Activated T-helper 1 cell treated with anti-CD3 and anti-CD28 coated beads, Interleukin-2, amount 50 U/mL, for 16 hours (primary cell): ENCODE results near the gene OR56A3.
"Not testable (repeated sequence)": the region's sequence is repeated elsewhere in the genome, so short reads cannot be mapped to it uniquely, and the experiment has no call there.

Experiments used
- DNase-seq, 2 donors: peaks; one replicate each; pipeline ENCODE4 v3.0.0-alpha.2; 2020; ENCODE audit warnings: low read depth in 1 of 2, low spot score in 1 of 2

OR56A3 gene, protein sequence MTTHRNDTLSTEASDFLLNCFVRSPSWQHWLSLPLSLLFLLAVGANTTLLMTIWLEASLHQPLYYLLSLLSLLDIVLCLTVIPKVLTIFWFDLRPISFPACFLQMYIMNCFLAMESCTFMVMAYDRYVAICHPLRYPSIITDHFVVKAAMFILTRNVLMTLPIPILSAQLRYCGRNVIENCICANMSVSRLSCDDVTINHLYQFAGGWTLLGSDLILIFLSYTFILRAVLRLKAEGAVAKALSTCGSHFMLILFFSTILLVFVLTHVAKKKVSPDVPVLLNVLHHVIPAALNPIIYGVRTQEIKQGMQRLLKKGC

DNA sequence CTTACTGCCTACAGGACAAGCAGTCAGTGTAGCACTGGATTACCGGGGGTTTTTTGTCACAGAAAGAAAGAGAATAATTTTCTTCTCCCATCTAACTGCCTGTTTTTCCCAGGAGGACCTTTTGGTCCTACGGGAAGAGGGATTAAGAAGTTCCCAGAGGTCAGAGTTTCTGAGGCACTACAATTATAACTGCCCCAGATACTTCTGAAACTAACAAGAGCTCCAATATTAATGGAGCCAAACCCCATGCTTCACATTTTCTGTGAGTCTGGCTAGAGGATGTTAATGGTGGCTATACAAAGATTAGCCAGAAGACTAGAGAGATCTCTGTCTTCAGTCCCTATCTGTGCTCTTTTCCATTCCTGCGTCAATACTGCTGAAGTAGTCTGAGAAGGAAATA is at the start of gene OR56A3:
Gene OR56A3, plus strand, starts transcription at position 301 of the 400 bp plus-strand sequence. CDS start 5,096 bp downstream, outside the sequence.
- no peak for DNase-seq

- no peak for DNase-seq
Measured at GRCh38 chr11:5892908-5893307, 49.1 kb upstream of the OR56A3 start, which contains the start of gene OR52E5. Gene OR52E5 (plus strand): TSS chr11:5893208. CDS start chr11:5900777, 7,569 bp downstream.

GRCh38 chr11:5899534-5899933 is 42.5 kb upstream of the OR56A3 start:
- no peak for DNase-seq

DNA sequence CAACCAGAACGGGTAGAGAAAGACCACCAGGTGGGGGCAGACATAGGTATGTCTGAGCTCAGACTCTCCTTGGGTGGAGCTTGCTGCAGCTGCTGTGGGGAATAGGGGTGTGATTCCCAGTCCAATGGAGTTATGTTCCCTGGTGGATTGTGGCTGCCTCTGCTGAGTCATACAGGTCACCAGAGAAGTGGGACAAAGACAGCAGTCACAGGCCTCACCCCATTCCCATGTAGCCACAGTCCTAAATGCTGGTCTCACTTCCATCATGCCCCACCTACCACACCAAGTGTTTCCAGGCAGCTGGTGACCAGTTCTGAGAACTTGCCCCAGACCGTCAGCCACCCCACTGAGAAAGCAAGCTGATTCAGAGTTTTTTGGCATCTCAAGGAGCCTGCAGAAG is 31.5 kb upstream of the OR56A3 start:
- DNase-seq = no peak

- DNase-seq = no peak
Measured at GRCh38 chr11:5922749-5923426, 19.2 kb upstream of the OR56A3 start.

- DNase-seq = no peak
Measured at GRCh38 chr11:5923427-5923776, 18.6 kb upstream of the OR56A3 start.

DNA sequence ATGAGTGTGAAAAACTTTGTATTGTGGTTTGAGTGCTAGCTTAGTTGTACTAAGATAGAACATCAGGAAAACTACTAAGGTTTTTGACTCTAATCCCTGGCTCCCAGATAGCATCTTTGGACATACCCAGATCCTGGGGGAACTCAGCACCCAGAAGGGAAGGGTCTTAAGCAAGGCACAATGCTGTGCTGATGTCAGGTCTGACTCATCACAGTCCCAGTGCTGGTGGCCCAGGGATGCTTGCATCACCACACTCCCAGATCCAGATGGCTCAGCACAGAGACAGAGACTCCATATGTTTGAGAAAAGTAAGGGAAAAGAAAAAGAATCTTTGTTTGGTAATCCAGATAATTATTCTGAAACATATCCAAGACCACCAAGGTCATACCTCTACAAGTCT is 18.3 kb upstream of the OR56A3 start:
- no peak for DNase-seq

DNA sequence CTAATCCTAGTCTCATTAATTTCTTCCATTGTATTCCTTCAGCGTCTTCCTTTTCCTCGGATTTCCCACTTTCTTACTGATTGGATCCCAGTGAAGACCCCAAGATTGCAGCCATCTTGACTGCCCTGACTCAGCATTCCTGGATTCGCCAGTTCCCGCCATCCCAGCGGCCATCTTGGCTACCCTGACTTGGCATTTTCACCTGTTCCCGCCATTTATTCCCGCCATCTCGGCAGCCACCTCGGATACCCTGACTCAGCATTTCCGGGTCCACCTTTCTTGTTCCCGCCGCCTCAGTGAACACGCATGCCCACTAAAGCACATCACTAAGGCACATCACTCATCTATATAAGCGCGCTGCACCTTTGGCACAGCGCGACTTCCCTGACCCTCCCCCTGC is 13.8 kb upstream of the OR56A3 start:
- no peak for DNase-seq

- DNase-seq = no peak
Measured at GRCh38 chr11:5928811-5929210, 13.2 kb upstream of the OR56A3 start.

DNA sequence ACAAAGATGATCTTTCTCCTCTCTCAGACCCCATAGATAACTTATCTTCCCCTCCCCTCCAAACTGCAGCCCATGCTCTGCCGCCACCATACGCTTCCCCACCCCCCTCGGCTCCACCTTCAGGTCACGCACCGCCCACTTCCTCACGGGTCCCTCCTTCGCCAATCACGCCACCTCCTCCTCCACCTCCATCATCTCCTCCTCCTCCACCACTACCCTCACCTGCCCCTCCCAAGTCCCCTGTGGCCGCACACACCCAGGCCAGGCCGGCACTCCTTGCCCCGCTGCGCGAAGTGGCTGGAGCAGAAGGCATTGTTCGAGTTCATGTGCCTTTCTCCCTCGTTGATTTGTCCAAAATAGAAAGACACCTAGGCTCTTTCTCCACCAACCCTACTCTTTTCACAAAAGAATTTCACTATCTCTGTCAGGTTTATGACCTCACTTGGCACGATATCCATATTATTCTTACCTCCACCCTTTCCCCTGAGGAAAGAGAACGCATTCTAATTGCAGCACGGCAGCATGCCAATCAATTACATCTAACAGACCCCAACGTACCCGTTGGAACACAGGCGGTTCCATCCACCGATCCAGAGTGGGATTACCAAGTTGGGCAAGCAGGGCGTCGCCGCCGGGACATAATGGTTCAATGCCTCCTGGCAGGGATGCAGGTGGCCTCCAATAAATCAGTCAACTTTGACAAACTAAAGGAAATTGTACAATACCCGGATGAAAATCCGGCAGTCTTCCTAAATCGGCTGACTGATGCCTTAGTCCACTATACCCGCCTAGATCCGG is 12.3 kb upstream of the OR56A3 start:
- DNase-seq = no peak

DNA sequence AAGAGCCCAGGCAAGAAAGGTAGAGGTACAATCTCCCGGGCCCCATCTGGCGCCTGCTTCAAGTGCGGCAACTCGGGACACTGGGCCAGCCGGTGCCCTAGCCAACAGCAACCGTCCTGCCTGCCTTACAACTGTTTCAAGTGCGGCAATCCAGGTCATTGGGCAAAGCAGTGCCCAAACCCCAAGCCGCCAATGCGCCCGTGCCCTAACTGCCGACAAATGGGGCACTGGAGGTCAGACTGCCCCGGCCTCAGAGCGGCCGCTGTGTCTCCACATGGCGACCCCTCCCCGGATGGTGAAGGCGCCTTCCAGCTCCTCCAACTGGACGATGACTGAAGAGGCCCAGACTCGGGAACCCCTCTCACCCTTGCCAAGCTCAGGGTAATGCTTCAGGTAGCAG is 11.4 kb upstream of the OR56A3 start:
- no peak for DNase-seq

DNA sequence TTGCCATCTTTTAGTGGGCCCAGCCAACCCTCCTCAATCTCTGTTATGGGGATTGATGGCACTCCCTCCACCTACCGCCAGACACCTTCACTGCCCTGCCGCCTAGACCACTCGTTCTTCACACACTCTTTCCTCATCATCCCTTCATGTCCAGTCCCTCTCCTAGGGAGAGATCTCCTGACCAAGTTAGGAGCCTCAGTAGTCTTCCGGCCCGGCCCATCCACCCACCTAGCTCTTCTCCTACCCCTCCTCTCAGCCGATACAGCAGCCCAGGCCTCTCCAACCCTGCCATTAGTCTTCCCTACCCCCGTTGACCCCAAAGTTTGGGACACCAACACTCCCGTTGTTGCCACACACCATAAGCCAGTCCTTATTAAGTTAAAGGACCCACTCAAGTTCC is 11.0 kb upstream of the OR56A3 start:
- no peak for DNase-seq

- DNase-seq = no peak
Measured at GRCh38 chr11:5932671-5933070, 9.4 kb upstream of the OR56A3 start.

- no peak for DNase-seq
Measured at GRCh38 chr11:5933116-5933515, 8.9 kb upstream of the OR56A3 start.

DNA sequence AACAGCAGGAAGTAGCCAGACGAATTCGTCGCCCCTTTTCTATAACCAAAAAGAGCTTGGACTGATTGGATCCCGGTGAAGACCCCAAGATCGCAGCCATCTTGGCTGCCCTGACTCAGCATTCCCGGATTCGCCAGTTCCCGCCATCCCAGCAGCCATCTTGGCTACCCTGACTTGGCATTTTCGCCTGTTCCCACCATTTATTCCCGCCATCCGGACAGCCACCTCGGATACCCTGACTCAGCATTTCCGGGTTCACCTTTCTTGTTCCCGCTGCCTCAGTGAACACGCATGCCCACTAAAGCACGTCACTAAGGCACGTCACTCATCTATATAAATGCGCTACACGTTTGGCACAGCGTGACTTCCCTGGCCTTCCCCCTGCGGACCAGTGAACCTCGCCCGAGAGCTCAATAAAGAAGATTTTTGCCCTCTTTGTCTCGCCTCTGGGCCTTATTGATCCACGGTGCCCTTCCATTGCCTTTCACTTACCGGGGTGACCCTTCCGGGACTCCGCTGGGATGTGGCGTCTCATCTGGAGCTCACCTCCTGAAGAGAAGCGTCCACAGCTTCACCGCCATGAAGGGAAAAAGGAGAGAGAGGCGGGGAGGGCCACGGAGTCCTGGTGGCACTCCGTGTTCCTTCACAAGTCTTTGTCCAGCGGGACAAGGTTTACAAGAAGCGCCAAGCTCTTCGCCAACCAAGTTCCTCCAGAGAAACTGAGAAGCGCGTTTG is 4.0 kb upstream of the OR56A3 start:
- no peak for DNase-seq

DNA sequence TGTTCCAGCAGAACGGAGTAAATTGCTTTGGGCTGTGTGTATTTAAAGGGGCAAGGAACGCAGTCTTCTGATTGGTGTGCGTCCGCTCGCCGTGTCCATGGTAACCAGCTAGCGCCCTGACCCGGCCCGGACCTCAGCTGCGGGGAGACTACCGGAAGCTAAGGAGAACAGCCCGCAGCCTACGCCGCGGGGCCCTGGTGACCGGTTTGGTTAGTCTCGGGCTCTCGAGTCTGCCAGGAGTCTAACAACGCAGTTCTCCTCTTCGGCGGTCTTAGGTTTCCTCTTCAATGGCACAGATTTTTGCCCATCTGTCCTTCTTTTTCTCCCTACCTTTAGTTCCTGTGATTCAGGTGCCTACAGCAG is 3.5 kb upstream of the OR56A3 start:
- no peak for DNase-seq

DNA sequence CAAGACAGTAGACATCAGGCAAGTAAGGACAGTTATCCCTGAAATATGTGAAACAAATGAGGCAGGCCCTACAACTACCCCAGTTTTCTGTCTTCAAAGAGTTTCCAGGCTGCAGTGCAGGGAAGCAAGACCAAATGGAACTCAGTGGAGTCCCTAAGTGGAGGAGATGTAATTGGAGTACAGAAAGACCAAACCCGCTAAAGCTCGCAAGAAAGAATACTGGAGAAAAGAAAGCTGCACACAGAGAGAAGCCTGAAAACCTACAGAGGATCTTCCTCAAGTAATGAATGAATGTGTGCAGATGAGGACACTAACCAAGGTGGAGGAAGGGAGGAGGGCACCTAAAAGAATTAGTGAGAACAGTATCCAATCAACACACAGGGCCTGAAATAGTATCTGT is 1.3 kb upstream of the OR56A3 start:
- no peak for DNase-seq

DNA sequence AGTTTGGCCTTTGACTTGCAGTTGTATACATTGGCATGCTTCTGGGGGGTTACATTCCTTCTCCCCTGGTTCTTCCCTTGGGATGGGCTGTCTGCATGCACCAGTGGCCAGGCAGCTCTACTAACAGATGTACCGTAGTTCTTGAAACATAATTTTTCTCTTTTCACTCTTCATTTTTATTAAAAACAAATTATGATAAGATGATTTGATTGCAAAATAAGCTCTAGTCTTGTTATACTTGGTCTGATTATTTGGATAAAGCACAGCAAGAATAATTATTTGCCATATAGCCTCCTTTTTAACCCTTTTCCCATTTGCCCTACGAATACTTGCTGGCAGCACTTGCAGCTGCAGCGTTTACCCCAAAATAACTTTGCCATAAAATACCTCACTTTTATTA is 13.5 kb downstream of the OR56A3 start:
- DNase-seq = no peak

DNA sequence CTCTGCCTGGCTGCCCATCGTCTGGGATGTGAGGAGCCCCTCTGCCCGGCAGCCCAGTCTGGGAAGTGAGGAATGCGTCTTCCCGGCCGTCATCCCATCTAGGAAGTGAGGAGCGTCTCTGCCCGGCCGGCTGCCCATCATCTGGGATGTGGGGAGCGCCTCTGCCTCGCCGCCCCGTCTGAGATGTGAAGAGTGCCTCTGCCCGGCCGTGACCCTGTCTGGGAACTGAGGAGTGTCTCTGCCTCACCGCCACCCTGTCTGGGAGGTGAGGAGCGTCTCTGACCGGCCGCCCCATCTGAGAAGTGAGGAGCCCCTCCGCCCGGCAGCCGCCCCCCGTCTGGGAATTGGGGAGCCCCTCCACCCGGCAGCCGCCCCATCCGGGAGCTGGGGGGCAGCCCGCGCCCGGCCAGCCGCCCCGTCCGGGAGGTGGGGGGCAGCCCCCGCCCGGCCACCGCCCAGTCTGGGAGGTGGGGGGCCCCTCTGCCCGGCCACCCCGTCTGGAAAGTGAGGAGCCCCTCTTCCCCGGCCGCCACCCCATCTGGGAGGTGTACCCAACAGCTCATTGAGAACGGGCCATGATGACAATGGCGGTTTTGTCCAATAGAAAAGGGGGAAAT is 18.8 kb downstream of the OR56A3 start:
- DNase-seq = not testable (repeated sequence)

DNA sequence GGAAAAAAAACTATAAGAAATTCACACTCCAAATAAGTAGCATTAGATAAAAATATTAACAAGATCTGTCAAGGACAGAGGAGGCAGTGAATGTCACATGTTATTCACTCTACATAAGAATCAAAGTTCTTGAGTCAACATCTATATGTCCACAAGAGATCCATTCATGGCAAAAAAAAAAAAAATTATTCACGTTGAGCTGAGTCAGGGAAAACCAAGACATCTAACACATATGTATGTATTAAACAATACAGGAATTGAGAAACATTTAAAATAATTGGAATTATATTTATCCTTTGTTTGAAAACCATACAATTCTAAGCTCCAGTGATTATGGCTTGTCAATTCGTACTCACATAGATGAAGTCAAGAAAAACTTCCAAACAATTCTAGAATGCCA is 24.9 kb downstream of the OR56A3 start:
- DNase-seq = no peak

- DNase-seq = no peak
Measured at GRCh38 chr11:5967708-5968107, 25.7 kb downstream of the OR56A3 start.
